ENCODE measurements around the gene MOAP1. TPM values are rescaled to one million over a fixed set of nuclear protein-coding genes. Genes with fewer than 3 reads are reported as not detected.

The MOAP1 gene
- total and polyA plus RNA-seq, 10 donors, result 16.3 to 31.4 (median 25.7) TPM

- Histone ChIP-seq H3K4me3 (no peak overlapping the region), H3K4me1 (no peaks in the 10 kb centered on the region), H3K9me3 (no peaks in the 10 kb centered on the region), H3K27me3 (replicated peaks in 1 of 7) (no peaks in the 10 kb centered on the region), H3K27ac (no peak overlapping the region), H3K36me3 (peaks cover 0 to 100% (median 93%) of the 10 kb centered on the region in 6 donors)
- TF ChIP-seq POLR2AphosphoS5 (IDR thresholded peaks at IDR 0.05), result no peak
- TF ChIP-seq, protein P1, sequence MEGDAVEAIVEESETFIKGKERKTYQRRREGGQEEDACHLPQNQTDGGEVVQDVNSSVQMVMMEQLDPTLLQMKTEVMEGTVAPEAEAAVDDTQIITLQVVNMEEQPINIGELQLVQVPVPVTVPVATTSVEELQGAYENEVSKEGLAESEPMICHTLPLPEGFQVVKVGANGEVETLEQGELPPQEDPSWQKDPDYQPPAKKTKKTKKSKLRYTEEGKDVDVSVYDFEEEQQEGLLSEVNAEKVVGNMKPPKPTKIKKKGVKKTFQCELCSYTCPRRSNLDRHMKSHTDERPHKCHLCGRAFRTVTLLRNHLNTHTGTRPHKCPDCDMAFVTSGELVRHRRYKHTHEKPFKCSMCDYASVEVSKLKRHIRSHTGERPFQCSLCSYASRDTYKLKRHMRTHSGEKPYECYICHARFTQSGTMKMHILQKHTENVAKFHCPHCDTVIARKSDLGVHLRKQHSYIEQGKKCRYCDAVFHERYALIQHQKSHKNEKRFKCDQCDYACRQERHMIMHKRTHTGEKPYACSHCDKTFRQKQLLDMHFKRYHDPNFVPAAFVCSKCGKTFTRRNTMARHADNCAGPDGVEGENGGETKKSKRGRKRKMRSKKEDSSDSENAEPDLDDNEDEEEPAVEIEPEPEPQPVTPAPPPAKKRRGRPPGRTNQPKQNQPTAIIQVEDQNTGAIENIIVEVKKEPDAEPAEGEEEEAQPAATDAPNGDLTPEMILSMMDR (IDR thresholded peaks at IDR 0.05 in 8 of 11, conservative IDR thresholded peaks at IDR 0.05 in 3 of 11), result no peak
- TF ChIP-seq POLR2A (IDR thresholded peaks at IDR 0.05), result no peak
- intact Hi-C loops (cut with DNase I; ENCODE audit: low total_unique reads), result no loop called here
- no peak for DNase-seq
These were observed 35.8 kb upstream of the MOAP1 start for GRCh38 chr14:93220509-93220908.

- H3K4me3 ChIP-seq, result no peak overlapping the region
- intact Hi-C loops (cut with DNase I; ENCODE audit: low total_unique reads), result no loop called here
- 58 to 68% (median 59%) methylated on average over 3 of the region's 3 CpGs for WGBS, 5 donors
These were observed 34.5 kb upstream of the MOAP1 start for GRCh38 chr14:93219103-93219726.

GRCh38 chr14:93214598-93214997, 29.9 kb upstream of the MOAP1 start:
- intact Hi-C loops (cut with DNase I; ENCODE audit: low total_unique reads), result no loop called here
- no peak overlapping the region for H3K27ac ChIP-seq

More at GRCh38 chr14:93219103-93219726, 34.5 kb upstream of the MOAP1 start:
- Histone ChIP-seq H3K27ac (no peak overlapping the region), H3K36me3 (peaks cover 0 to 100% (median 94%) of the 10 kb centered on the region in 6 donors), H3K9me3 (no peaks in the 10 kb centered on the region), H3K27me3 (replicated peaks in 1 of 7) (no peaks in the 10 kb centered on the region), H3K4me1 (no peaks in the 10 kb centered on the region)
- no peak for TF ChIP-seq POLR2AphosphoS5 (IDR thresholded peaks at IDR 0.05)
- no peak for TF ChIP-seq POLR2A (IDR thresholded peaks at IDR 0.05)
- TF ChIP-seq, protein P1 (IDR thresholded peaks at IDR 0.05 in 8 of 11, conservative IDR thresholded peaks at IDR 0.05 in 3 of 11), result peak; percentile 11 to 65 (median 37)
- DNase-seq, result no peak

GRCh38 chr14:93212432-93212831, 27.7 kb upstream of the MOAP1 start:
- no peak for DNase-seq
- H3K4me1 ChIP-seq, result peaks cover 15 to 36% (median 30%) of the 10 kb centered on the region in 6 donors

More at GRCh38 chr14:93214598-93214997, 29.9 kb upstream of the MOAP1 start:
- H3K9me3 ChIP-seq, result no peaks in the 10 kb centered on the region
- H3K27me3 ChIP-seq (replicated peaks in 1 of 7), result no peaks in the 10 kb centered on the region
- H3K4me1 ChIP-seq, result peaks cover 3 to 15% (median 9%) of the 10 kb centered on the region in 6 donors
- no peak for DNase-seq
- H3K4me3 ChIP-seq, result no peak overlapping the region
- TF ChIP-seq POLR2AphosphoS5 (IDR thresholded peaks at IDR 0.05) (no peak), POLR2A (IDR thresholded peaks at IDR 0.05) (no peak)
- TF ChIP-seq, protein P1 (IDR thresholded peaks at IDR 0.05 in 8 of 11, conservative IDR thresholded peaks at IDR 0.05 in 3 of 11), result no peak
- peaks cover 0 to 98% (median 78%) of the 10 kb centered on the region in 6 donors for H3K36me3 ChIP-seq
- WGBS, 5 donors, result 94 to 100% (median 99%) methylated on average over 2 of the region's 2 CpGs

More at GRCh38 chr14:93212432-93212831, 27.7 kb upstream of the MOAP1 start:
- peaks cover 0 to 76% (median 61%) of the 10 kb centered on the region in 6 donors for H3K36me3 ChIP-seq
- intact Hi-C loops (cut with DNase I; ENCODE audit: low total_unique reads), result no loop called here
- 46 to 67% (median 65%) methylated on average over 3 of the region's 3 CpGs for WGBS, 5 donors
- H3K9me3 ChIP-seq, result no peaks in the 10 kb centered on the region
- no peak overlapping the region for H3K4me3 ChIP-seq
- H3K27me3 ChIP-seq (replicated peaks in 1 of 7), result no peaks in the 10 kb centered on the region
- TF ChIP-seq POLR2A (IDR thresholded peaks at IDR 0.05) (no peak), POLR2AphosphoS5 (IDR thresholded peaks at IDR 0.05) (no peak)
- TF ChIP-seq, protein P1 (IDR thresholded peaks at IDR 0.05 in 8 of 11, conservative IDR thresholded peaks at IDR 0.05 in 3 of 11), result no peak
- H3K27ac ChIP-seq, result peak overlapping the region in 1 of 8 donors; percentile 39
